ENCODE results near the gene ANTKMT. TPM values are rescaled to one million over a fixed set of nuclear protein-coding genes. Genes with fewer than 3 reads are reported as not detected.

ANTKMT gene
- polyA plus RNA-seq, 4 donors = 11.3 to 32.8 (median 21.2) TPM

DNA sequence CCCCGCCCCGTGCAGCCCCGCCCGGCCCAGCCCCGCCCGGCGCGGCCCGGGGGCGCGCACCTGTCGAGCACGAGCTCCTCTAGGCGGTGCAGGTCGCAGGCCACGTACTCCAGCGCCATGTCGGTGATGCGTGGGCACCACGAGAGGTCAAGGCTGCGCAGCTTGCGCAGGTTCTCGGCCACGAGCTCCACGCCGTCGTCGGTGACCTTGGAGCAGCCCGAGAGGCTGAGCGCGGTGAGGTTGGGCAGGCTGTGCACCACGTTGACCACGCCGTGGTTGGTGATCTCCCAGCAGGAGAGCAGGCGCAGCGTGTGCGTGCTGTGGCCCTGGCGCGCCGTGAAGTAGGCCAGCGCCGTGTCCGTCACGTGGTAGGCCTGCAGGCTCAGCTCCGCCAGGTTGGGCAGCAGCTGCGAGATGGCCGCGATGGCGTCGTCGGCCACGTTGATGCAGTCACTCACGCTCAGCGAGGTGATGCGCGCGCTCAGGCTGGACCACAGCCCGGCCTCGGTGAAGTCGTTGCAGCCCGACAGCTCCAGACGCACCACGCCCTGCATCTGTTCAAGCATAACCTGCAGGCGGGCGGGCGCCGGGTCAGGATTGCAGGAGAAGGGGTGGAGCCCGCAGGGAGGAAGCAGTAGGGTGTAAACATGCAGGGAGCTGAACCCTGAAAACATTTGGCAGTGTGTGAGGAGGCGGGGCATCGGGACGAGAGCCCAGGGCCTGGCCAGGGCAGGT is 25.4 kb upstream of the ANTKMT start:
- DNase-seq (ENCODE audit: low read depth in 4 of 4, low spot score in 2 of 4) = no peak

- no peak for DNase-seq (ENCODE audit: low read depth in 4 of 4, low spot score in 2 of 4)
Measured at GRCh38 chr16:698911-699671, 21.9 kb upstream of the ANTKMT start.

- no peak for DNase-seq (ENCODE audit: low read depth in 4 of 4, low spot score in 2 of 4)
Measured at GRCh38 chr16:700684-701584, 20.0 kb upstream of the ANTKMT start.

- no peak for DNase-seq (ENCODE audit: low read depth in 4 of 4, low spot score in 2 of 4)
Measured at GRCh38 chr16:702341-702740, 18.6 kb upstream of the ANTKMT start.

DNA sequence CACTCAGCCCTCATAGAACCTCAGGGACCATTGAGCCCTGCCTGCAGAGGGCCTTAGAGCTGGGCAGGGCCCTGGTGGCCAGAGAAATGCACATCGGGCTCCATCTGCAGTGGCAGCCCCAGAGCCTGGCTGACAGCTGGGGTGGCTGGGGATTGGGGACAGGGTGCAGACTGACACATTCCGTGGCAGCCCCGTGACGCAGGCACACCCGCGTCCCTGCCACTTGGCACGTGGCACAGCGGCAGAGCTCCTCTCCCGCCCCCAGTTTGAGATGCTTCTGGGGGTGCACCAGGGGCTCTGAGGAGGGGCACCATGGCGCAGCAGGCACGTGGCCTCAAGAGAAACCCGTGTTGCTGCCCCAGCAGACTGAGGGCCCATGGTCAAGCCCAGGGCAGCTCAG is 17.5 kb upstream of the ANTKMT start:
- no peak for DNase-seq (ENCODE audit: low read depth in 4 of 4, low spot score in 2 of 4)

DNA sequence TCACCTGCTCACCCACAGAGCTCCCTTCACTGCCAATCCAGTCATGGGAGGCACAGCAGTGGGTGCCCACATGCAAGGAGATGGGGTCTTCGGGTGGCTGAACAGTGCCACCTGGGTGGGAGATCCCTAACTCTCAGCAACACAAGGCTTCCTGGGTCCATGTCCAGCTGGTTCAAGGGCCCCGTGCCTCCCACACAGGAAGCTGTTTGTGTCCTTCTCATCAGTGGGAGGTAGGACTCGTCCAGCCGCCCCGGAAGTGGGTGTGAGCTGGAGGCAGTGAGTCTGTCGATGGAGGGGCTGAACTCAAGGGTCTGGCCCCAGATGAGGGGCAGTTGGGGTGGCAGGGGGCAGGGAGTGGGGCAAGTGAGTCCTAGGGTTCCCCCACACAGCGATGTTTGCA is 16.9 kb upstream of the ANTKMT start:
- no peak for DNase-seq (ENCODE audit: low read depth in 4 of 4, low spot score in 2 of 4)

DNA sequence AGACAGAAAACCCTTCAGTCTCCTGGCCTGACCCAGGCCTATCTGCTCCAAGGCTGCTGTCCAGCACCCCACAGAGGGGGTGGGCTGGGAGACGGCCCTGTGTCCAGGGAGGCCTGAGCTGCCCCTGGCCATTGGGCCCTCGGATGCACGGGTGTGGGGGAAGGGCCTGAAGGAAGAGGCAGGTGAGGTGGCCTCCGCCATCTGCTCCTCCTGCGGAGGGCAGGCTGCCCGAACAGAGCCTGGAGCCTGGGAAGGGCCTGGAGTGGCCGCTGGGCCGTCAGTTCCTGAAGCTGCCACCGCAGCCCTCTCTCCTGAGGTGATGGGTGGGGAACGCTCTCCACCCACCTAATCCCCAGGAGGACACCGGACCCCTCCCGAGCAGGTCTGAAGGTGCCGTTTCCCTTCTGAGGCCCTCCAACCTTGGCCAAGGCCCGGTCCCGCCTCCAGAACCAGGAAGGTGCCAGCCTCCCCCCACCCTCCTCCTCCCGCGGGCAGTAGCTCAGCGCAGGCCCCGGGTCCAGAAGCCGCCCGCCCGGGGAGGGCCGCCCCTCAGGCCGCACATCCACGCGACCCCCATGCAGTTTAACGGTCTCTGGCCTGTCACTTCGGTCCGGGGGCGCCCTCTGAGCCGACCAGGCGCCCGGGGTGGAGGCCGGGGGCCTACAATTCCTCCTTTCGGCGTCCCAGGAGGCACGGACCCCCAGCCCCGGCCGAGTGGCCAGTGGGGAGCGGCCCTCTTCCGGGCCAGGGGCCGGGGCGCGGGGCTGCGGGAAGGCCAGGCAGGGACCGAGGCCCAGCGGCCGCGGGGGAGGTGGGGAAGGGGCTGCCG is 16.2 kb upstream of the ANTKMT start:
- no peak for DNase-seq (ENCODE audit: low read depth in 4 of 4, low spot score in 2 of 4)

DNA sequence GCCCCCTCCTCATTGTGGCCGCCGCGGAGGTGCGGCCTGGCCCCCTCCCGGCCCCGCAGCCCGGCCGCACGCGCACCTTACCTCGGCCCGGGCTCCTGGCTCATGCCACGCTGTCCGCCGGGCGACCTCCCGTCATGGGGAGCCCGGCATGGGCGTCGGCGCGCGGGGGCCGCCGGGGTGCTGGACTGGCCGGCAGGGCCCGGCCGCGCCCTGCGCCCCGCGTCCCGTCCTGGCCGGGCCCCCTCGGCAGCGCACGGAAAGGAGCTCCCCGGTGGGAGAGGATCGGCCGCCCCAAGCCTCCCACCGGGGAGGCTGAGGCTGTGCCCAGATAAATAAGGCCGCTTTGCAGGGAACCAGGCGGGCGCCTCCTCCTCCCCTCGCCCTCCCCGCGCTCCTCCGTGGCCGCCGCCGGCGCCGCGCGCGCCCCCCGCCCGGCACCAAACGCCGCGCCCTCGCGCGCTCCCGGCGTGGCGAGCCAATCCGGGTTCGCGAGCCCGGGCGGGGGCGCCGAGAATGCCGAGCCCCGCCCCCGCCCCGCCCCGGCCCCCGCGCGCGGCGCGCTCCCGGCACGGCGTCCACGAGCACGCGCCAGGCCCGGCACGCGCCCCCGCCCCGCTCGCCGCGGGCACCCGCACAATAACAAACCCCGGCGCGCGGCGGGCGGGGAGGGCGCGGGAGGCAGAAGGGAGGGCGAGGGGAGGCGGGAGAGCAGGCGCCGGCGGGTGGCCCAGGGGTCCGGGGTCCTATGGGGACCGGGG is 15.3 kb upstream of the ANTKMT start, which contains the start of gene FBXL16:
Gene FBXL16 (minus strand): TSS at position 371 of the 758 bp plus-strand sequence. CDS start 8,396 bp downstream, outside the sequence.
- no peak for DNase-seq (ENCODE audit: low read depth in 4 of 4, low spot score in 2 of 4)

- DNase-seq (ENCODE audit: low read depth in 4 of 4, low spot score in 2 of 4) = no peak
Measured at GRCh38 chr16:706189-707061, 14.5 kb upstream of the ANTKMT start.

DNA sequence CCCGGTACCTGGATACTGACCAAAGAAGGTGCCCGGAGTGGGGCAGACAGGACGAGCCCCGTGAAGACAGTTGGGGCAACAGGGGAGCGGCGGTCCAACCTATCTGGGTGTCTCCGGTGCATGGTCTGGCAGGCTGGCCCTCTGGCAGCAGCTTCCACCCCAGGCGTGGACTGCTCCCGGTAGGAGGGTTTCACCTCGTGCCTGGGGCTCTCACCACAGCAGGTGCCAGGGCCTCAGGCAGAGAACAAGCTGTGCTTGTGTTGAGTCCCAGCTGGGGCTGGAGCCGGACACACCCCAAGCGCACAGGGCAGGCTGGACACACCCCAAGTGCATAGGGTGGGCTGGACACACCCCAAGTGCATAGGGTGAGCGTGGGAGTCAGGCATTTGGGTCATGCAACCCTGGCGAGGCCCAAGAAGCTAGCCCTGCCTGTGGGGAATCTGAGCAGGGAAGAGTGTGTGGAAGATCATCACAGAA is 13.8 kb upstream of the ANTKMT start:
- DNase-seq (ENCODE audit: low read depth in 4 of 4, low spot score in 2 of 4) = no peak

DNA sequence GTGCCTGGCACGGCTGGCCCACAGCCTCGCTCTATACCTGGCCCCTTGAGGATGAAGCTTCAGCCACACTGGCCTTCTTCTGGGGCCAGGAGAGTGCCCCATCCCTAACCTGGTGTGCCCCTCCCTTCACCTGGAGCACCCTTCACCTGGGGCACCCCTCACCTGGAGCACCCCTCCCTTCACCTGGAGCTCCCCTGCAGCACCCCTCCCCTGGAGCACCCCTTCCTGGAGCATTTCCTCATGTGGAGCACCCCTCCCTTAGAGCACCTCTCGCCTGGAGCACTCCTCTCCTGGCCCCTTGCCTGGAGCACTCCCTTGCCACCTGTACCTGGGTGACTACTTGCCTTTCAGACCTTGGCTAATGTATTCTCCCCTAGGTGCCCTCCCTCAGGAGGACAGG is 12.9 kb upstream of the ANTKMT start:
- no peak for DNase-seq (ENCODE audit: low read depth in 4 of 4, low spot score in 2 of 4)

- no peak for DNase-seq (ENCODE audit: low read depth in 4 of 4, low spot score in 2 of 4)
Measured at GRCh38 chr16:708959-709358, 12.0 kb upstream of the ANTKMT start.

- DNase-seq (ENCODE audit: low read depth in 4 of 4, low spot score in 2 of 4) = no peak
Measured at GRCh38 chr16:709566-710499, 11.1 kb upstream of the ANTKMT start.

GRCh38 chr16:710500-711075 is 10.4 kb upstream of the ANTKMT start:
- DNase-seq (ENCODE audit: low read depth in 4 of 4, low spot score in 2 of 4) = no peak

DNA sequence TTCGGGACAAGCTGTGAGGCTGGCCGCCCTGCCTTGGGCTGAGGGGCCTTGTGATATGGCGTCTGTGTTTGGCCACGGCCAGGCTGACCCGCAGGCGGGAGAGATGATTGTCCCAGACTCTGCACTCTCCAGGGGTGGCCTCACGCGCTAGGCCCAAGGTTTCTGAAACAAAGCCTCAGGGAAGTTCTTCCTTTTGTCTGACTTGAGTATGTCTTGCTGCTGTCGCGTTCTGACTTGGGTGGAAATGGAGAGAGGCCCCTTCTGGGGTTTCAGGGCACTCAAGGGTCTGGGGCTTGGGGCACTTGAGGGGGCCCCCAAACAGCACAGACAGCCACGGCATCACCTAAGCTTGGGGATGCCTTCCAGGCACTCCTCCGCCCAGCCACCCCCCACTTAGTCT is 9.9 kb upstream of the ANTKMT start:
- no peak for DNase-seq (ENCODE audit: low read depth in 4 of 4, low spot score in 2 of 4)

DNA sequence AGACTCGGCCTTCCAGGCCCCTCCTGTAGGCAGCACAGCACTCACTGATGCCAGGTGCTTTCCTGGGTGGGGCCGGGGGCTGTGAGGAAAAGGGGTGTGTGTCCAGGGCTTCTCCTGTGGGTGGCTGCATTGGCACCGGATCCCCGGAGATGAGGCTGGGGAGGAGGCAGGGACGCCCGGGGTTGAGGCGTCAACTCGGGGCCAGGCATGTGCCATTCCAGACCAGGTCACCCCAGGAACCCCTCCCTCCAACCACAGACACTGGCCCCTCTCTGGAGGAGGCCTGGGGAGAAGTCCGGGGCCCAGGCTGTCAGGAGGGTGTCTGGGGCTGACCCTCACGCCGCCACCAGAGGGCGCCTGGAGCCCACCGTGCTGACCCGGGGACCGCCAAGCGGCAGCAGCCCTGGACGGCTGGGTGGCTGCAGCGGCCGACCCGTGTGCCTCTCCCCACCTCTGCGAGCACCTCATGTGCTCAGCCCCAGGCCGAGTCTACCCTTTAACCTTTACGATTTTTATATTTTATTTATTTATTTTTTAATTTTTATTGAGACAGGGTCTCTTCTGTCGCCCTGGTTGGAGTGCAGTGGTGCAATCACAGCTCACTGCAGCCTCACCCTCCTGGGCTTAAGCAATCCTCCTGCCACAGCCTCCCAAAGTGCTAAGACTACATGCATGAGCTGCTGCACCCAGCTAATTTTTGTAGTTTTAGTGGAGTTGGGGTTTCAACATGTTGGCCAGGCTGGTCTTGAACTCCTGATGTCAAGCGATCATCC is 9.2 kb upstream of the ANTKMT start:
- no peak for DNase-seq (ENCODE audit: low read depth in 4 of 4, low spot score in 2 of 4)
